ENCODE data around the gene CPSF4. TPM values are rescaled to one million over a fixed set of nuclear protein-coding genes. Genes with fewer than 3 reads are reported as not detected.

Gene CPSF4
- total RNA-seq, 6 donors from 2014 or later, result 23.0 to 49.2 (median 33.1) TPM

DNA sequence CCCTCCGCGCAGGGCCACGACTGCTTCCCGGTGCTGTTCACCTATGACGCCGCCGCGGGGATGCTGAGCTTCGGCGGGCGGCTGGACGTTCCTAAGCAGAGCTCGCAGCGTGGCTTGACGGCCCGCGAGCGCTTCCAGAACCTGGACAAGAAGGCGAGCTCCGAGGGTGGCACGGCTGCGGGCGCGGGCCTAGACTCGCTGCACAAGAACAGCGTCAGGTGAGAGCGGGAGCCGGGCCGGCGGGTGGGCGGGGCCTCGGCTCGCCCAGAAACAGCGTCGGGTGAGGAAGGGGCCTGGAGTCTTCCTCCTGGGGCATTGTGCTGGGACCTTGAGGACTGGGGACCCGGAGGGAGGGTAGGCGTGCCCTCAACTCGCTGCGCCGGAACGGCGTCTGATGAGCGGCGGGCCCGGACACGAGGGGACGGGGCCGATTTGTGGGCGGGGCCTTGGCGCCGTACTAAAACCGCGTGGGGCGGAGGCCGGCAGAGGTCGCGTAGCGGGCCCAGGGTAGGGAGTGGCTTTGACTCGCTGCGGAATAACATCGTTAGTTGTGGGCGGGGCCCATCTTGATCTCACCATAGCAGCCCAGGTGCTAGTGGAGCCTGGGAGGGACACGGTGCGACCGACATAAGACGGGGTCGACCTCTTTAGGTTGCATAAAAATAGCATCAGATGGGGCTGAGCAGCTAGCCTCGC is 45.9 kb upstream of the CPSF4 start:
- H3K4me1 ChIP-seq, result peaks cover 13 to 22% (median 18%) of the 10 kb centered on the region in 4 donors
- H3K9me3 ChIP-seq, result no peaks in the 10 kb centered on the region
- H3K36me3 ChIP-seq, result peaks cover 30 to 92% (median 78%) of the 10 kb centered on the region in 4 donors
- TF ChIP-seq POLR2A (IDR thresholded peaks at IDR 0.05) (no peak), CTCF (IDR thresholded peaks at IDR 0.05) (peak in 1 of 6 experiments; percentile 10), EP300 (IDR thresholded peaks at IDR 0.05) (no peak), POLR2AphosphoS5 (IDR thresholded peaks at IDR 0.05) (peak; percentile 38 to 56)
- H3K4me3 ChIP-seq, result peak overlapping the region; percentile 21 to 50 (median 46)
- peak overlapping the region; percentile 27 to 66 (median 50) for H3K27ac ChIP-seq
- DNase-seq, result peak; percentile 80 to 94
- 12 to 21% methylated on average over 22 to 47 of the region's 68 CpGs for WGBS, 2 donors
- ATAC-seq (ENCODE audit: low FRiP score in 2 of 2), result peak; percentile 87 to 90
- H3K27me3 ChIP-seq, result no peaks in the 10 kb centered on the region

GRCh38 chr7:99393355-99394187 is 45.2 kb upstream of the CPSF4 start:
- DNase-seq, result peak in 1 of 2 donors; percentile 81
- Histone ChIP-seq H3K27me3 (no peaks in the 10 kb centered on the region), H3K36me3 (peaks cover 25 to 92% (median 77%) of the 10 kb centered on the region in 4 donors), H3K27ac (peak overlapping the region; percentile 27 to 66 (median 50)), H3K4me1 (peaks cover 13 to 23% (median 19%) of the 10 kb centered on the region in 4 donors), H3K9me3 (no peaks in the 10 kb centered on the region), H3K4me3 (peak overlapping the region; percentile 21 to 50 (median 46))
- no peak for TF ChIP-seq POLR2AphosphoS5 (IDR thresholded peaks at IDR 0.05)
- no peak for TF ChIP-seq CTCF (IDR thresholded peaks at IDR 0.05)
- TF ChIP-seq EP300 (IDR thresholded peaks at IDR 0.05), result no peak
- no peak for TF ChIP-seq POLR2A (IDR thresholded peaks at IDR 0.05)
- WGBS, 2 donors, result 40 to 71% methylated on average over 13 to 25 of the region's 30 CpGs
- ATAC-seq (ENCODE audit: low FRiP score in 2 of 2), result peak; percentile 35 to 55

DNA sequence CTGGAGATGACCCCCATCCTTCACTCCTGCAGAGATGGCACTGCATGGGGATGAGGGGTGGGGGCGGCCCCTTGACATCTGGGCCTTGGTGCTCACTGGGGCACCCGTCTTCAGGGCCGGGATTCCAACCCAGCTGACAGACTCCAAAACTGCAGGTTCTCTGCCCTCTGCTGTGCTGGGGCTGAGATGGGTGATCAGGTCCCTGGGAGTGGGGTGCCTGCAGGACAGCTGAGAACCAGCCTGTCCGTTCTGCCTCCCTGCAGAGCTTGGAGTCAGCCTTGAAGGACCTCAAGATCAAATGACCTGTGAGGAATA is 44.6 kb upstream of the CPSF4 start:
- no peak overlapping the region for H3K4me3 ChIP-seq
- H3K36me3 ChIP-seq, result peaks cover 25 to 92% (median 77%) of the 10 kb centered on the region in 4 donors
- no peak for DNase-seq
- H3K27me3 ChIP-seq, result no peaks in the 10 kb centered on the region
- H3K4me1 ChIP-seq, result peaks cover 13 to 29% (median 25%) of the 10 kb centered on the region in 4 donors
- 91 to 93% methylated on average over 4 of the region's 4 CpGs for WGBS, 2 donors
- H3K9me3 ChIP-seq, result no peaks in the 10 kb centered on the region
- peak overlapping the region in 1 of 4 donors; percentile 66 for H3K27ac ChIP-seq
- no peak for ATAC-seq (ENCODE audit: low FRiP score in 2 of 2)
- TF ChIP-seq EP300 (IDR thresholded peaks at IDR 0.05) (no peak), POLR2A (IDR thresholded peaks at IDR 0.05) (no peak), POLR2AphosphoS5 (IDR thresholded peaks at IDR 0.05) (no peak), CTCF (IDR thresholded peaks at IDR 0.05) (no peak)

DNA sequence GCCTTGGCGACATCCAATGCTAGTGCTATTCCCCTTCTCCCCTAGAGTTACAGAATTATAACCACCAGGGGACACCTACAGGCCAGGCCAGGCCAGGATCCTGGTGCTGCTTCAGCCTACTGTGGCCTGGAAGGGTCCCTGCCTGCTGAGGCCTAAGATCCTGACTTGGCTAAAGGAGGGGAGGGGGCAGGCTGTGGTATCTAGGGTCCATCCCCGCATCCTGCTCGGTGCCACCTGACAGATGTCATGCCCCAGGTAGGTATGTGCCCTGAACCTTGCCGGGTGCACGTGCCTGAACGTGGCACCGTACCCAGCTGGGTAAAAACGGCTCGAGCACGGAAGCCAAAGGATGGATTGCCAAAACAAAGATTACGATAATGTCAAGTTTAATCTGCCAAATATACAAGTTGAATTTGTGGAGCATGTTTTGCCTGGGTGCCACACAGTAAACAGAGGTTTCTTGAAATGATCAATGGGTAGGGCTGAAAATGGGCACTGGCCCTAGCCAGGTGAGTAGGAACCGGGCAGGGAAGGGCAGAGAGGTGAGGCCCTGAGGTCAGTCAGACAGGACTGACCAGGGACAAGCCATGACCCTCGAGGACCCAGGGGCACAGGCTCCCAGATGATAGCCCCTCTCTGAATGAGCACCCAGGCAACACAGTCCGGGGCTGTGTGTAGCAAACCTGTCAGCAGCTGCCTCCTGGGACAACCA is 43.0 kb upstream of the CPSF4 start:
- DNase-seq (no peak), ATAC-seq (ENCODE audit: low FRiP score in 2 of 2) (no peak)
- no peaks in the 10 kb centered on the region for H3K27me3 ChIP-seq
- H3K4me1 ChIP-seq, result peaks cover 13 to 42% (median 34%) of the 10 kb centered on the region in 4 donors
- TF ChIP-seq POLR2A (IDR thresholded peaks at IDR 0.05) (no peak), EP300 (IDR thresholded peaks at IDR 0.05) (no peak), POLR2AphosphoS5 (IDR thresholded peaks at IDR 0.05) (no peak), CTCF (IDR thresholded peaks at IDR 0.05) (no peak)
- no peak overlapping the region for H3K4me3 ChIP-seq
- H3K36me3 ChIP-seq, result peaks cover 15 to 92% (median 77%) of the 10 kb centered on the region in 4 donors
- 91 to 94% methylated on average over 13 to 14 of the region's 14 CpGs for WGBS, 2 donors
- H3K27ac ChIP-seq, result no peak overlapping the region
- H3K9me3 ChIP-seq, result no peaks in the 10 kb centered on the region
